GM19395 (cell line): ENCODE results near the gene IGF2.

Experiments used
- ATAC-seq: cut with Tn5 transposase; IDR thresholded peaks from one replicate; pipeline ENCODE4 v1.9.1; 2021; ENCODE audit warnings: mild to moderate bottlenecking, moderate library complexity; ENCODE audit not compliant: unreplicated experiment

The IGF2 gene

DNA sequence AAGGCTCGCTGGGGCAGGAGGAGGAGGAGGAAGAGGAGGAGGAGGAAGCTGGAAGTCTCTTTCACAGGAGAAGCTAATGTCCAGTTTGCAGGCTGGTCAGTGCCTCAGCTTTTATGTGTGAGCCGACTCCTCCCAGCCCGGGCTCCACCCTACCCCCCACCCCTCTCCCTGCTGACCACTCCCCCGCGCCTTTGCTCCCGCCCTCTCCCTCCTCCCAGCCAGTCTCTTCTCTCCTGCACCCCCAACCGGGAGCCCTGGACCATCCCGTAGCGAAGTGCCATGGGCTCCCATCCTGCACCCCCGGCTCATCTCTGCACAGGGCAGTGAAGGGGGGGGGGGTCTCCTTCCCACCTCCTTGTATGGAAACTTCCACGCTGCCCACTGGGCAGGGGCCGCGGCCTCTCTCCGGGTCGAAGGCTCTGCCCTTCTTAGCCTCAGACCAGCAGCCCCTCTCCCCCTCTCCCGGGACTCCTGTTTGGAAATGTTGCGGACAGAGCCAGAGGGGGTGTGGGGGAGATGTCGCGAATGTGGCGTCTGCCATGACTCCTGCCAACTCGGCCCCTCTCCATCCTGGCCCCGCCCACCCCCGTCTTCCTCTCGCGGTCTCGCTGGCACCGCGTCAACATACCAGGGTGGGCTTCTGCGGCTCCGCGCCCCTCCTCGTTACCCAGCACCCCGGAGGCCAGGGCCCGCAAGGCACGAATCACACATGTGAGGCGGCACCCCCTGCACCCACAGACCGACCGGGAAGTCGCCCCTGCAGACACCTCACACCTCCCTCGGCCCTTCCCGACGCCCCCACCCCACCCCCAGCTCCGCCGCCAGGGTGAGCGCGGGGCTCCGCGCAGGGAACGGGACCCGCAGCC is 1.8 kb downstream of the IGF2 start:
- no peak for ATAC-seq

DNA sequence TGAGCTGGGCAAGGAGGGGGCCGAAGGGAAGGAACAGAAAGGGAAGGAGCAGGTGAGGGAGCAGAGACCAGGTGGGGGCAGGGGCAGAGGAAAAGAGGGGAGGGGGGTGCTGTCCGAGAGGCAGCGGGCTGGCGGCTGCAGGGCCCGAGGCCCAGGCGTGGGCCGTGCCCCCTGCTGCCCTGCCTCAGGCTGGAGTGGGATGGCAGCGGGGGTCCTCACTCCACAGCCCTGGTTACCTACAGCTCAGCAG is 2.3 kb downstream of the IGF2 start:
- no peak for ATAC-seq

DNA sequence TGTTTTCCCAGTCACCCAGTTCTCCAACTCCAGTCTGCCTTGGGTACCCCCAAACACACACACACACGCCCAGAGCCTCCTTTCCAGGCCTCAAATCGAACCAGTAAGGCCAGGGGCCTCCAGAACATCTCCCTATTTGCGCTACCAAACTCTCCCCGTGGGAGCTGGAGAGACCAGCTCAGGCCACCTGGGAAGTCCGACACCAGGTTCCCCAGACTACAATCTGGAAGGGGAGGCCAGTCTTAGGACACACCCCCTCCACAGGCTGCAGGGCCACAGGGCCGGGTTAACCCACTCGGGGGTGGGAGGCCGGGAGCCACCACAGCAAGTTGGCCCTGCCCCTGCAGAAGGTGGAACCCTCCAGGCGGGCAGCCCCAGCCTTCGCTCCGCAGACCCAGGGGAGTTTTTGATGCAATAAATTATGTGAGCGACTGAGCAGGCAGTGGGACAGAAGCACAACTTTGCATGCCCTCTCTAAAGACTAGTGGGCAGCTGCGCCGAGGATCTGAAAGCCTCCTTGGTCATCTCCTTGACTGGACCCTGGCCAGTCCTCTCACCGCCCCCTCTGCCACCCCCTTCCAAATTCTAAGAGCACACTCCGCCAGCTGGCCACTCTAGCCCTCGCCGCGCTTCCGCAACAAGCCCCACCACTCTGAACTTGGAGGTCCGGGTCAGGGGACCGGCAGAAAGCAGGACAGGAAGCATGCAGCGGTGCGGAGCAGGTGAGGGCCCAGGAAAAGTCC is 2.8 kb downstream of the IGF2 start:
- ATAC-seq = no peak

DNA sequence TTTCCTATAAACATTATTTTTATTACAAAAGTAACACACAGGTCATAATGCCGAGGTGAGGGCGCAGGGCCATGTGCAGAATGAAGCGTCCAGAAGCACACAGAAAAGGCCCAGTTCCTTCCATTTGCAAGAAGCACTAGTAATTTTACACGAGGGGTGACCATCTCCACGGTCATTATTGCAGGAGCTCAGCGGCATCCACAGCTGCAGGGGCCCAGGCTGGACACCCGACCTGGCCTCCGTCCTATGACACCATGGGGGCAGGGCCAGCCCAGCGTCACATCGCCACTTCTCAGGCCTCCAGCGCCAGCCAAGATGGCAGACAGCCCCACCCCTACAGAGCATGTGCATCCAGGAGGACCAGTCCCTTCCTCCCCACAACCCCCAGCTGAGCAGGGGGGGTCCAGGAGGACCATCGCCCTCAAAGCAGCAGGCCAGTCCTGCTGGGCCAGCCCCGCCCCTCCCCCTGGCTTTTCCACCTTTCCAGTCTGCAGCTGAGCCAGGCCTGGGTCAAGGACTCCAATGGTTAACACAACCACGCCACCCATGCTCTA is 3.5 kb downstream of the IGF2 start:
- ATAC-seq = no peak

DNA sequence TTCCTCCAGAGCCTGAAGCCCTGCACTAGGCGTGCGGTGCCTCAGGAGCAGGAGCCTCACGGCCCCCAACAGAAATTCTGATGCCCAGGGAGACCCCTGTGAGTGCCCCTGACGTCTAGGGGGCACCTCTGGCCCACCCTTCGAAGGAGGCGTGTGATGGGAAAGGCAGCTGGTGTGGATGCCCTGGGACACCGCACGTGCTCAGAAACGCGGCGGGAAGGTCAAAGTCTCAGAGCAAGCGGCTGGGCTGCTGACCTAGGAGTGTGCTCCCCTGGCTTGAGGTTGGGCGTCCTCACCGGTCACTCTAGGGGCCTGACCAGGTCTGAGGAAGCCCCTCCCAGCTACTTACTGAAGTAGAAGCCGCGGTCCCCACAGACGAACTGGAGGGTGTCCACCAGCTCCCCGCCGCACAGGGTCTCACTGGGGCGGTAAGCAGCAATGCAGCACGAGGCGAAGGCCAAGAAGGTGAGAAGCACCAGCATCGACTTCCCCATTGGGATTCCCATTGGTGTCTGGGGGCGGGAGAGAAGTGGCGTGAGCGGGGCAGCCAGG is 4.1 kb downstream of the IGF2 start:
- ATAC-seq = no peak

DNA sequence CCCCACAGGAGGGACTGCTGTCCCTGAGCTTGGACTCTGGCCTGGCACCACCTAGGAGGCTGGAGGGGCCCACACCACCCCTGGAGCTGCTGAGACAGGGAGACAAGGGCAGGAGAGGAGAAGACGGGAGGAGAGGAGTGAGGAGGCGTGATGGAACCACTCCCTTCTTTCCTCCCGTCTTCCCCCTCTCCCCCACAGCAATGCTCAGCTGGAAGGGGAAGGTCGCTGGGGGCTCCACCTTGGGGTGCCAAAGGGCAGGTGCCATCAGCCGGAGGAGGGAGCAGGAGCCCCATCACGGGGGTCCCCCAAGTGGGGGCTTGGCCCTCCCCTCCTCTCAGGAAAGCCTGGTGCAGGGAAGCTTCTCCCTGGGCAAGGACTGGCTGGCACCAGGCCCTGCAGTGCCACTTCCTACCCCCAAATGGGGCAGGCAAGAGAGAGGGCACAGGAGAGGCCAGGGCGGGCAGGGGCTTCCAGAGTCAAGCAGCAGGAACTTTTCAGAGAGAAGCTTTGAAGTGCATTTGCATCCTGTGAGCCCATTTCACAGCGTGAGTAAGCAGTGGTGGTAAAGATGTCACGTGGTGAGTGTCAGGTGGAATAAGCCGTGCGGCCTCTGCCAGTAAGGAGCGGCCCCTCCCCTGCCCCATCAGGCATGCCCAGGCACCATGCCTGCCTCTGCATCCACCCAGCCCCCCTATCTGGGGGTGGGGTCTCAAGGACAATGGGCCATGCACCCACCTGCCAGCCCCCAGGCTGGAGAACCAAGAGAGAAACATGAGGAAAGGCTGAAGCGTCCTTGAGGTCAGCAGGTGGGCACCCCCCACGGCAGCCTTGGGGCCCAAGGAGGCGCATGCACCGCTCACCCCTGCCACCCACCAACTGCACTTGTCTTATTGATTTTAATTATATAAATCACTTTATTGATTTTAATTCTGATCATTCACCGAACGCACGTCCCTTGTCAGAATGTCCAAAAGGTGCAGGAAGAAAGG is 4.9 kb downstream of the IGF2 start:
- no peak for ATAC-seq

DNA sequence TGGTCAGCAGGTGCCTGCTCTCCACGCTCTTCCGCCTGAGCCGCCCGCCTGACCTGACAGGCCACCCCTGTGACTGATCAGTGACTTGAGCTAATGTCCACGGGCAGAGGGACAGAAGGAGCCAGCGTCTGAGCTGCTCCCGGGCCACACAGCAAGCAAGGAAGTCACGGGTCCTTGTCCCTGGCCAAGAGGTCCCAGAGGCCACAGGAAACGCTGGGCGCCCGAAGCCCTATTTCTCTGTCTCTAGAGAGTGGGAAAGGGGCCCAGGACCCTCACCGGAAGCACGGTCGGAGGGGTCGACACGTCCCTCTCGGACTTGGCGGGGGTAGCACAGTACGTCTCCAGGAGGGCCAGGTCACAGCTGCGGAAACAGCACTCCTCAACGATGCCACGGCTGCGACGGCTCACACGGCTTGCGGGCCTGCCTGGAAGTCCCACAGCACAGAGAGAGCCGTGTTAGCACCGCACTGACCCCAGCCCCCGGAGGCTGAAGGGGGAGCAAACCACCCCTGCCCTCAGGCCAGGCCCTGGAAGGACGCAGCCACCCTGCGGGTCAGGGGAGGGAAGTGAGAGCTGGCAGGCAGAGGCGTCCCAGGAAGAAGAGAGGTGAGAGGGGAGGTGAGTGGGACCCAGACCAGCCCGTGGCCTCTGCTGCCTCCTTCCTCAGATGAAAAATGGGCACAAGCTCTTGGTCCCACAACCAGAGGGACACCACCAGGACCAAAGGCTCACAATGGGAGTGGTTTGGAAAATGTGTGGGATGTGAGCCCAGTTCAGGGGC is 5.8 kb downstream of the IGF2 start:
- no peak for ATAC-seq

DNA sequence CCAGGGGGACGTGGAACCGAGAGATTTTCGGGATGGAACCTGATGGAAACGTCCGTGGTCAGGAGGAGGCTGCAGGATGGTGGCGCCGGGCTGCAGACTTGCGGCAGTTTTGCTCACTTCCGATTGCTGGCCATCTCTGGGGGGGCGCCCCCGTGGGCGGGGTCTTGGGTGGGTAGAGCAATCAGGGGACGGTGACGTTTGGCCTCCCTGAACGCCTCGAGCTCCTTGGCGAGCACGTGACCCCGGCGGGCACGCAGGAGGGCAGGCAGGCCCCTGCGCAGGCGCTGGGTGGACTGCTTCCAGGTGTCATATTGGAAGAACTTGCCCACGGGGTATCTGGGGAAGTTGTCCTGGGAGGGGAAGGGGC is 6.3 kb downstream of the IGF2 start:
- ATAC-seq = no peak

DNA sequence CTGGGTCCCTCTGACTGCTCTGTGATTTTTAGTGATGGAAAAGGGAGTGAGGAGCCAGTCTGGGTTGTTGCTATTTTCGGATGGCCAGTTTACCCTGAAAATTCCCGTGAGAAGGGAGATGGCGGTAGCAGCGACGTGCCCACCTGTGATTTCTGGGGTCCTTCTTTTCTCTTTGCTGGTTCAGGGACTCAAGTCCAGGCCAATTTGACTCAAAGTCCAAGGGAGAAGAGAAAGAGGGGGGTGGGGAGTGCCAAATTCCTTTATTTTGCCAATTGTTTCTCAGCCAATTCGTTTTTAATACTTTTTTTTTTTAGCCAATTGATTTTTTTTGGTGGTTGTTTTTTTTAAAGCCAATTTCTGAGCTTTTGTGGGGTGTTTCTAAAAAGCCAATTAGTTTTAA is 6.9 kb downstream of the IGF2 start:
- no peak for ATAC-seq

DNA sequence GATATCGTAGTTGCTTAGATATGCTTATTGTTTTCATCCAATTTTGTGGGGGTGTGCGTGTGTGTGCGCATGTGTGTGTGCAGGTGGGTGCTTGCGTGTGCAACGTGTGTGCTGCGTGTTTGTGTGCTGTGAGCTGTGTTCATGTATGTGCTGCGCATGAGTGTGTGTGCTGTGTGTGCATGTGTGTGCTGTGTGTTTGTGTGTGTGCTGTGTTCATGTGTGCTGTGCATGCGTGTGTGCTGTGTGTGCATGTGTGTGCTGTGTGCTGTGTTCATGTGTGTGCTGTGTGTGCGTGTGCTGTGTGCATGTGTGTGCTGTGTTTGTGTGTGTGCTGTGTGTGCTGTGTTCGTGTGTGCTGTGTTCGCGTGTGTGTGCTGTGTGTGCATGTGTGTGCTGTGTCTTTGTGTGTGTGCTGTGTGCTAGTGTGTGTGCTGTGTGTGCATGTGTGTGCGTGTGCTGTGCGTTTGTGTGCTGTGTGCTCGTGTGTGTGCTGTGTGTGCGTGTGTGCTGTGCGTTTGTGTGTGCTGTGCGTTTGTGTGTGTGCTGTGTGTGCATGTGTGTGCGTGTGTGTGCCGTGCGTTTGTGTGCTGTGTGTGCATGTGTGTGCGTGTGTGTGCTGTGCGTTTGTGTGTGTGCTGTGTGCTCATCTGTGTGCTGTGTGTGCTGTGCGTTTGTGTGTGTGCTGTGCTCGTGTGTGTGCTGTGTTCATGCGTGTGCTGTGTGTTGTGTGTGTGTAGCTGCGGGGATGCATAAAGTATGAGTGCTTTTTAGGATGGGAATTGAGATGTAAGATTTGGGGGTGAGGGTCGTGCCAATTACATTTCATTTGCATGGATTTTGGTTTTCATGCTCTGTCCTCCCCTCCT is 7.6 kb downstream of the IGF2 start:
- no peak for ATAC-seq

DNA sequence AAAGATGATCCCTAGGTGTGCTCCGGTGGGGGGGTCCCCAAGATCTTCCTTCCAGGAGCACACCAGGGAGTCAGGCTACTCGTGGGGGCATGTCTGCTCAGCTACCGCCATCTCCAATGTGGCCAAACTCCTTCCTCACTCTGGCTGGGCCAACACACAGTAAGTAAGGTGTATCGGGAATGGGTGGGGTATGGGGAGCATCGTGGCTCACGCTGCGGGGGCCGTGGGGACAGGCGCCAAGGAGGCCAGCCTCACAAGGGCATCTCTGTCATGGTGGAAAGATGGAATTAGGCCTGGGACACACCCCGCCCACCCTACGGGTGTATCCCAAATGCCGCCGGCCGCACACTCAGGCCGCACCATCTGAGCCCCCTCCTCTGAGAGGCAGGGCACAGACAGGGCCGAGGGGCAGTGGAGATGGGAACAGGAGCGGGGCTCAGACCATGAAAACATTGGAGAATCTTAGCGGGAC is 8.3 kb downstream of the IGF2 start:
- ATAC-seq = no peak

DNA sequence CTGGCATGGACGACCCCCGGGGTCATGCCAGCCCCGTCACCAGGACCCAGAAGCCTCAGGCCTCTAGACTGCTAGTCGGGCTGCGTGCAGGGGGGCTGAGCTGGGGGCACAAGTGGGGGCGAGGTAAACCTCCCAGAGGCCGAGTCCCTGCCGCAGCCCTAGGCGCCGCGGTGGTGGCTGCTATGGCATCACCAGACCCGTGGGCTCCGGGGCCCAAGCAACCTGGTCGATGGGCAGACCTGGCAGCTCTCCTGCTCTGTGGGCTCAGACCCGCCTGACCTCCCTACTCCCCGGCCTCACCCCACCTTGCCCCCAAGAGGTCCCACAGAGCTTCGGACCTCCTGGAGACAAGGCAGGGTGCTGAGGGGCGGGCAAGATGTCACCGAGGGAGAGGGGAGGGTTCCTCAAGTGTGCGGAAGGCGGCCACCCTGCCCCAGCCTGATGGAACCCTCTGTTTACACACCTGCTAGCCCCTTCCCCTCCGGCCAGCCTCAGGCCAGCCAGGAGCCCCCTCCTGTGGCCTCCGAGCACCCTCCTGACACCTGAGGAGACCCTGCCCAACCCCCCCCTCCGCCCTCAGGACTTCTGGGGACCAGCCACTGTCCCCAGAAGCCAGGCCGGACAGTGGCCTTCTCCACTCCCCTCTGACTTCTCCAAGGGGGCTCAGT is 9.4 kb downstream of the IGF2 start:
- ATAC-seq = no peak

DNA sequence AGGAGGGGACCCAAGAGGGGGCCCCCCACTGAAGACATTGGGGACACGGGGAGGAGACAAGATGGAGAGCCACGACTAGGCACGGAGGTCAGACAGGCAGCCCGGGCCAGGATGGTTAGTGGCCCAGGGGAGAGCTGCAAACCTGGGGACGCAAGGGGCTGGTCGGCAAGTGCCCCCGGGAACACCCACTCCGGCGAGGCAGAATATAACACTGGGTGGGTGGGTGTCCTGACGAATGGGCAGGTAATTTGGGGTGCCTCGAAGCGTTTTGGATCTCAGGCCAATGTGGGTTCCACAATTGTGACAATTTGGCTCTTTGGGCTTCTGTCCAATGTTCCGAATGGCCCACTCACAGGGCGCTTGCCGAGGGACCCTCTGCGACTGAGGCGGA is 9.9 kb downstream of the IGF2 start:
- no peak for ATAC-seq

DNA sequence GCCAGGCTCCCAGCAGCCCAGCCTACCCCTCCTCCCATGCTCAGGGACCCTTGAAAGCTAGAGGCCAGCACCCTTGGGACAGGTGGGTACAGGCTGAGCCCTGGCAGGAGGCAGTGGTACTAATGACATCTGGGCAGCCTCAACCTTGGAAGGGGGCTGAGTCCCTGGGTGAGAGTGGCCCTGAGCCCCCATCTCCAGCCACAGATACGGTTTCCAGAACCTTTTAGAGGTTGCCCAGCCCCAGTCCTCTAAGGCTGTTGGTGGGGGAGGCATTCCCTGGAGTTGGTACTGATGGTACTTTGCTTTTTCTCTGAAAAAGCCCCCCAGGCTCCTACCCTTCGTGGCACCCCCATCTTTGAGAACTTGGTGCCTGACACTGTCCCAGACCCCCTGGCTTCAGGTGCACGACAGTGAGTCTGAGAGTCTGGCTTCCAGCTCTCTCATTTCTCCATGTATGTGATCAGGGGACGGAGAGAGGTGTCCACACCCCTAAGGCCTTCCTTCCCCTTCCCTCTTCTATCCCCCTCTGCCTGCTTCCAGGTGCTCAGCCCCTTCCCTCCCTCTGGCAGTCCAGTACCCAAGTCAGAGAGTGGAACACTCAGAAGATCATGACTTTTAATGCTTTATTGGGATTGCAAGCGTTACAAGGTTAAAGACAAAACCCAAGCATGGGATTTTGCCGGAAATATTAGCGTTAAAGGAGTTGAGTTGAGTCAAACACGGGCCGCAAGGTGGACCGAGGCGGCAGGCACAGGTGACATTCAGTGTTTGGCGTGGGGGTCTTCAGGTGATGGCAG is 10.5 kb downstream of the IGF2 start:
- ATAC-seq = no peak

DNA sequence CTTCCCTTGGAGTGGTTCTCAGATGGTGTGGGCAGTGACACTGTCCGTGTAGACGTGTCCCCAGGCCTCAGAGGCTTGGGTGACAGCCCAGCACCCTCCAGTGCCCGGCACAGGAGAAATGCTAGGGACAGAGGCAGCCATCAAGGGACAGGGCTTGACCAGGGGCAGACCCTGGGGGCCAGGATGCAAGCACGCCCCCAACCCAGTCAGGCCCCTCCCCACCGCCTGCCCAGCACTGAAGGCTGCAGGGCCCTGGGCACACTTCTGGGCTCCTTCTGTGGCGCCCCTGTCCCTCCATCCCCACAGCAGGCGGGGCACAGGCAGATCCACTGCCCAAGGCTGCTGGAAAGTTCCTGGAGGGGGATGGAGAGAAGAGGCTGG is 11.1 kb downstream of the IGF2 start:
- ATAC-seq = no peak

DNA sequence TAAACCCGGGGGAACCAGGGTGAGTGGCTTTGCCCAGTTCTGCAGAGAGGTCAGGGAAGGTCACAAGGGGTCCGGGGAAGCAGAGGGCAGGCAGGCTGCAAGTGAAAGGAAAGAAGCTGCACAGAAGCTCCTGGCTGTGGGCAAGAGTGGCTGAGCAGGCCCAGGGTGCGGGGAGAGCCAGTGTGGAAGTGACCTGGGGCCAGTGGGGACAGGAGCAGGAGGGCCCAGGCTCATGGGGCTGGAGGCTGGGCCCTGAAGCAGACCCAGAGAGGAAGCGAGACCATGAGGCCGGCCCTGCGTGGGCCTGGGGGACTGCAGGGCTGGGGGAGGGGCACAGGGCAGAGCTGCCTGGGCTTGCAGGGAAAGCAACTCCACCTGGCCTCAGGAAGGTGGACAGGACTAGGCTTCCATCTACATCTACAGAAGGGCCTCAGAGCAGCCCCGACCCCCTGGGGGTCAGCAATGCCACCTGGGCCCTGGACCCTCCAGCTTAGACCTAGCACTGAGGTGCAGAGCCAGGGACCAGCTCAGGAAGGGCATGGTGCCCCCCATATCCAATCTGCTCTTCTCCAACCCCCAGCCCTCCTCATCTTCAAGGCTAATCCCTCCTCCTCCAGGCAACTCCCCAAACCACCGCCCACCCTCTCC is 11.6 kb downstream of the IGF2 start:
- ATAC-seq = no peak

DNA sequence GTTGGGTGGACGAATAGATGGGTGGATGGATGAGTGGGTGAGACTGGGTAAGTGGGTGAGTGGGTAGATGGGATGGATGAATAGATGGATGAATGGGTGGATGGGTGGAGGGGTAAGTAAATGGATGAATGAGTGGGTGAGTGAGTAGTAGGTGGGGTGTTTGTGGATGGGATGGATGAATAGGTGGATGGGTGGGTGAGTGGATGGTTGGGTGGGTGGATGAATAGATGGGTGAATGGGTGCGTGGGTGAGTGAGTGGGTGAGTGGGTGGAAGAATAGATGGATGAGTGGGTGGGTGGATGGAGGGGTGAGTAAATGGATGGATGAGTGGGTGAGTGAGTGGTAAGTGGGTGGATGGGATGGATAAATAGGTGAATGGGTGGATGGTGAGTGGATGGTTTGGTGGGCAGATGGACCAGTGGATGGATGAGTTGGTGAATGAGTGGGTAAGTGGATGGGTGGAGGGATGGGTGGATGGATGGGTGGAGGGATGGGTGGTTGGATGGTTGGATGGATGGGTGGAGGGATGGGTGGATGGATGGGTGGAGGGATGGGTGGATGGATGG is 12.6 kb downstream of the IGF2 start:
- no peak for ATAC-seq
